GM18867 (cell line): ENCODE measurements around the gene CPHXL2.

Experiments used
- ATAC-seq: cut with Tn5 transposase; IDR thresholded peaks from one replicate; pipeline ENCODE4 v1.9.1; 2021; ENCODE audit warnings: mild to moderate bottlenecking, moderate library complexity; ENCODE audit not compliant: unreplicated experiment

The CPHXL2 gene

GRCh38 chr16:75644240-75645012 lies 32.4 kb downstream of the CPHXL2 start:
- ATAC-seq: no peak

DNA sequence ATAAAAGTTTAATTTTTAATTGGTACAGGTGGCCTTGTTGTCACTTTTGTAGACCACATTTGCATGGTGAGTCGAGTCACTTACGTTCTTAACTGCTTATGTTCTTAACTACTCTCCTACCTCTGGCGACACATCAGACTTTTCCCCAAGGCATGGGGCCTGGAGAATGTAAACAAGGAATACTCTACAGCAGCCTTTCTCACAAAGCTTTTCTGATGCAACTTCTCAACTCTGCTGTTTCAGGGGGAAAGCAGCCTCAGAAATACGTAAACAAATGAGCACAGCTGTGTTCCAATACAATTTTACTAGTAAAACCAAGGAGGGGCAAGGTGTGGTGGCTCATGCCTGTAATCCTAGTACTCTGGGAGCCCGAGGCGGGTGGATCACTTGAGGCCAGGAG lies 36.2 kb downstream of the CPHXL2 start:
- ATAC-seq: no peak

DNA sequence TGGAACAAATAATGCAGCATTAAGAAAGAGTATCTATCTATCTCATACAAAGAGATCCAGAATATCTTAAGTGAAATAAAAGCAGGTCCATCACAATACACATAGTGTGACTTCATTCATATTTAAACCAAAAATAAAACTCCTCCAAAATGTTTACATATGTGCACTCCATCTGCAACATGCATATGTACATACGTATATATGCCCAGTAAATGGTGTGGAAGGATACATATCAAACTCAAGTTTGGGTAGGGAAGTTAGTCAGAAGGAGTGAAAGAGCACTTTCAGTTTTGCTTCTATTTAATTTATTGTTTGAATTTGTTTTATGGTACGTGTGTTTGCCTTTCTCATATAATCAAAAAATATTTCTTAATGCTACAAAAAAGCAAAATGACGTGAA lies 41.8 kb downstream of the CPHXL2 start:
- ATAC-seq: no peak

- no peak for ATAC-seq
Observed at GRCh38 chr16:75632857-75633256, 44.0 kb downstream of the CPHXL2 start.

DNA sequence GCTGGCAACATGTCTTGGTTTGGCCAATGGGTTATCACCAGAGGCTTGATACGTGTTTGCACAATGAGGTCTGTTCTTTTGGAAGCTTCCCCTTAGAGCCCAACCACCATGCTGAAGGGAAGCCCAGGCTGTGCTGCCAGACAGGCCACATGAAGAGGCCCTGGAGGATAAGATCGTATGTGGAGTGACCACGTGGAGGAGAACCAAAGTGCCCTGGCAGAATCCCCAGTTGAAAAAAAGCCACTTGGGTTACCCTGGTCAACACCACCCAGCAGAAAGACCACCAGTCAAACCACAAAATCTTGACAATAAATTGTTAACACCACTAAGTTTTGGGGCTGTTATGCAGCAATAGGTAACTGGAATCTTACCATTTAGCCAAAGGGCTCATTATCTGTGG lies 46.8 kb downstream of the CPHXL2 start:
- ATAC-seq: no peak

GRCh38 chr16:75629132-75629531 lies 47.7 kb downstream of the CPHXL2 start:
- ATAC-seq: no peak

GRCh38 chr16:75628351-75628750 lies 48.5 kb downstream of the CPHXL2 start:
- no peak for ATAC-seq

- no peak for ATAC-seq
Observed at GRCh38 chr16:75627851-75628250, 49.0 kb downstream of the CPHXL2 start.

DNA sequence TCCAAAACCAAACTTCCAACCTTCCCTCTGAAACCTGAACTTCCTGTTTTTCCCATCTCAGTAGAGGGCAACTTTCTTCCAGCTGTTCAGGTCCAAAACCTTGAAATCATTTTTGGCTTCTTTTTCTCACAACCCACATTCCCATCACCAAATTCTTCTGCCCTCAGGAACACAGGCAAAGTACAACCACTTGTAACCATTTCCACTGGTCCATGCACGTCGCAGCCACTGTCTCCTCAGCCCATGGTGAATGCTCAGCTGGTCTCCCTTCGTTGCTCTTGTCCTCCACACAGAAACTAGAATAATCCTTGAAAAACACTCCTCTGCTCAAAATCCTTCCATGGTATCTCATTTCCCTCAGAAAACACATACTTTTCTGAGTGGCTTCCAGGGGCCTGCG lies 50.0 kb downstream of the CPHXL2 start:
- no peak for ATAC-seq

- no peak for ATAC-seq
Observed at GRCh38 chr16:75624921-75625334, 51.9 kb downstream of the CPHXL2 start.

DNA sequence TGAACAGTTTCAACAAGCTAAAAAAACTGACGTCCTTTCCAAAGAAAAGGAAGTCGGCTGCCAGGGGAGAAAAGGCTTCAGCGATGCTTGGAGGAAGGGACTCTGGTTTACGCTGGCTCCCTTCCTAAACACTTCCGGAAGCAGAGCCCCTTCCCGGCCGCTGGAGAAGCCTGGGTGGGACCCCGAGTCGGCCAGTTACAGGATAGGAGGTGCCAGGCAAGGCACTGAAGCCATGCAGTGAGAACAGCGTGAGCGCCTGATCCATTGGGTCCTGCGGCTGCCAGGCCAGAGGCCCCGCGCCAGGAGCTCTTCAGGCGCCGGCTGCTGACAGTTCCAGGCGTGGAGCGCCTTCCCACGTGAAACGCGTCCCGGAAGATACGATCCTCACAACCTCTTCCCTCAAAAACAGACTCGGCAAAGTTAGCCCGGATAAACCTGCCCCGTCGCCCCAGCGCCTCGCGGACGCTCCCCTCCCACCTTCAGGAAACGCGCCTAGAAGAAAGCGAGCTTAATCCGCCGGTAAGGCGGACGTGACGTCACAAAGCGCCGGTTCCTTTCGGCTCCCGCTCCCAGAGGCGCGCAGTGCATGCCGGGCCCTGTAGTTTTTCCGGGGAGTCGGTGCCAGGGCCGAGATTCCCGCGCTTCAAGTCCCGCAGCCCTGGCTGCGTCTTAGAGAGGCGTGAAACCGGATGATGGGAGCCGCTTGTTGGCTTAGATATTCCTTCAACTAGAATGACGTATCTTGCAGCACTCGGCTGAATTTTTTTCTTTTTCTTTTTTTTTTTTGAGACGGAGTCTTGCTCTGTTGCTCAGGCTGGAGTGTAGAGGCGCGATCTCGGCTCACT lies 53.8 kb downstream of the CPHXL2 start, which contains the start of gene ADAT1:
TSS of gene ADAT1 (minus strand) at position 521 of the 845 bp plus-strand sequence. CDS start 2,482 bp downstream, outside the sequence.
- peak; percentile 92 for ATAC-seq

GRCh38 chr16:75621170-75621477 lies 55.7 kb downstream of the CPHXL2 start:
- ATAC-seq: no peak

DNA sequence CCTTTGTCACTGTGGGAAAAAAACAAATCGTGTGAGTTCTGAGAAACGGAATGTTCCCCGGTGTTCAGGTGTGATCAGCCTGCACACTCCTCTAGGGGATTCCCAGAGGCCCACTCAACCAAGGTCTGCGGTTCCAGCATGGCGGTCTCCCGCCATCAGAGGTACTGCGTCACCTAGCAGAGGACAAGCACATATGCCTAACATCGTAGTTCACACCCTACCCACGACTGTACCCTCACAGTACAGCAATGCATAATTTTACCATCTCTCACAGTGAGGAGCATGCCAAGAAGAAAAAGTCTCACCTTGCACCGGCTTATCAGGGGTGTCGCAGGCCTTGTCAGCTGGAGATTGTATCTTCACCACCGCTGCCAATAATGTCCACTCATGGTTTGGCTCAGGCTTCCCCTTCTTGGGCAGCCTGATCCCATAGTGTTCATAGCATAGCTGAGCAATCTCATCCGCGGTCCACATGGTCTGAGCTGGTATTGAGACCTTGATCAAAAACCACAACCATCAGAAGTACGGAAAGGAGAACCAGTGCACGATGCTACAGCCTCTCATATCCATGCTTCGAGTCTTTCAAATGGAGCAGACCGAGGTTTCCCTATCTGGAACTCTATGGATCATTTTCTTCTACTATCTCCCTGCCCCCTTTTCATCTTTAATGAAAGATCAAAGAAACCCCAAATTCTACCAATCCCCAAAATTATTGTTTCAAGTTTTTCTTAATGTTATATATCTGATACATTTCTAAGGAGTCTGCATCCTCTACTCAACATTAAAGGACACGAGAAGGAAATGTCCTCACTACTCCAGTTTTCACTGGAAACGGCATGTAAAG lies 56.3 kb downstream of the CPHXL2 start:
- ATAC-seq: no peak

- no peak for ATAC-seq
Observed at GRCh38 chr16:75618780-75619179, 58.0 kb downstream of the CPHXL2 start.

DNA sequence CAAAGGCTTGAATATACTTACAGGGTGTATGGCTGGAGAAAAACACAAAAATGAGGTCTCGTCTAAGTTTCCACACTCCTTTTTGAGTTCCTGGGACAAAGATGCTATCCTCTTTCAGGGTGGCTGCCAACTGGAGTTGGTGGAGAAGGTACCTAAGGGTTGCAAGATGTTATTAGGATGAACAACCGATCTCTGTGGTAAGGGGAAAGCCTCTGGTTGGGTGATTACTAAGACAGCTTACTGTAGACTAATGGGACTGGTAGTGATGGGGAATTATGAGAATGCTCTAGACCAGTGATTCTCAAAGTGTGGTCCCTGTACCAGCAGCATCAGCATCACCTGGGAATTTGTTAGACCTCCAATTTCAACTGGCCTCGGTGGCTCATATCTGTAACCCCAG lies 59.7 kb downstream of the CPHXL2 start:
- ATAC-seq: no peak

GRCh38 chr16:75616521-75617010 lies 60.2 kb downstream of the CPHXL2 start:
- ATAC-seq: no peak

DNA sequence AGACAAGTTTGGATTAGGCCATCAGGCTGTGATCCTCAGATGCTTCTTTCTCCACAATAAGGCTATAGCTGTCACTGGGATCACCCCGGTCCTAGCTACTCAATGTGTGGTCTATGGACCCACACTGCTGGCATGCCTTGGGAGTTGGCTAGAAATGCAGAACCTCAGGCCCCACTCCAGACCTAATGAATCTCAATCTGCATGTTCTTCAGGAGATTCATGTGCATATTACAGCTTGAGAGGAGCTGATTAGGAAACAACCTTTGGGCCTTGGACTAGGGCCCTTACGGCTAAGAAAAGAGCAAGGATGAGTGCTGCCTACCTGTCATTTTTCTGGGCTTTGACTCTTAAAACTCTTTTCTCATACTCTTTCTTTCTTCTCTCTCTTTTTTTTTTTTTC lies 61.2 kb downstream of the CPHXL2 start:
- ATAC-seq: no peak

GRCh38 chr16:75614066-75614897 lies 62.5 kb downstream of the CPHXL2 start:
- ATAC-seq: no peak
